HEK293T (cell line): Measurements from ENCODE around the gene SETBP1.

ENCODE experiments used
- CTCF ChIA-PET: fragments of 350-600 bp; formaldehyde crosslinking; extraction: SDS; loops from one replicate; lab custom pipeline; 2021; ENCODE audit warnings: antibody characterized with exemption, inconsistent platforms; lab: Yijun Ruan, JAX
- POLR2A ChIA-PET: fragments of 350-600 bp; formaldehyde crosslinking; extraction: SDS; loops from one replicate; lab custom pipeline; 2020; ENCODE audit warnings: antibody characterized with exemption, inconsistent platforms; lab: Yijun Ruan, JAX
- DNase-seq: peaks from one replicate; pipeline ENCODE4 v3.0.0; 2012; ENCODE audit warnings: mixed read lengths; ENCODE audit errors: extremely low spot score
- ARNT ChIP-seq: fragments of 450-650 bp; IDR thresholded peaks from 2 replicates; pipeline ENCODE4 v1.6.1; 2017; ENCODE audit warnings: mild to moderate bottlenecking
- BHLHE40 ChIP-seq: fragments of 450-650 bp; IDR thresholded peaks from 2 replicates; pipeline ENCODE4 v1.6.1; 2016; ENCODE audit warnings: mild to moderate bottlenecking, moderate library complexity, borderline replicate concordance
- CTBP1 ChIP-seq: fragments of 450-650 bp; IDR thresholded peaks from 2 replicates; pipeline ENCODE4 v1.6.1; 2016; ENCODE audit warnings: borderline replicate concordance
- ELF4 ChIP-seq: fragments of 450-650 bp; IDR thresholded peaks from 2 replicates; pipeline ENCODE4 v1.6.1; 2017; ENCODE audit warnings: antibody characterized with exemption
- FOXA1 ChIP-seq: fragments of 450-650 bp; IDR thresholded peaks from 2 replicates; pipeline ENCODE4 v1.6.1; 2016; ENCODE audit warnings: mild to moderate bottlenecking
- FOXK2 ChIP-seq: fragments of 450-650 bp; IDR thresholded peaks from 2 replicates; pipeline ENCODE4 v1.6.1; 2016; ENCODE audit warnings: mild to moderate bottlenecking
- FOXM1 ChIP-seq: fragments of 450-650 bp; IDR thresholded peaks from 2 replicates; pipeline ENCODE4 v1.6.1; 2017; ENCODE audit warnings: mild to moderate bottlenecking, borderline replicate concordance
- HDGF ChIP-seq: fragments of 450-650 bp; IDR thresholded peaks from 2 replicates; pipeline ENCODE4 v1.6.1; 2017; ENCODE audit warnings: antibody characterized with exemption, borderline replicate concordance
- L3MBTL2 ChIP-seq: fragments of 450-650 bp; conservative IDR thresholded peaks from 2 replicates; pipeline ENCODE4 v1.6.1; 2016; ENCODE audit warnings: mild to moderate bottlenecking
- LEF1 ChIP-seq: fragments of 450-650 bp; IDR thresholded peaks from 2 replicates; pipeline ENCODE4 v1.6.1; 2017; ENCODE audit warnings: mild to moderate bottlenecking, borderline replicate concordance
- NFRKB ChIP-seq: fragments of 450-650 bp; IDR thresholded peaks from 2 replicates; pipeline ENCODE4 v1.6.1; 2016; ENCODE audit warnings: mild to moderate bottlenecking, moderate library complexity
- SP1 ChIP-seq: fragments of 450-650 bp; IDR thresholded peaks from 2 replicates; pipeline ENCODE4 v1.6.1; 2017
- SUZ12 ChIP-seq: fragments of 450-650 bp; IDR thresholded peaks from 2 replicates; pipeline ENCODE4 v1.6.1; 2016; ENCODE audit warnings: mild to moderate bottlenecking
- TARDBP ChIP-seq: fragments of 450-650 bp; IDR thresholded peaks from 2 replicates; pipeline ENCODE4 v1.6.1; 2016
- ZNF384 ChIP-seq: fragments of 450-650 bp; IDR thresholded peaks from 2 replicates; pipeline ENCODE4 v1.6.1; 2016
- TF ChIP-seq, protein P1 (sequence below): fragments of 450-650 bp; IDR thresholded peaks from 2 replicates; pipeline ENCODE4 v1.6.1; 2016

Gene SETBP1

DNA sequence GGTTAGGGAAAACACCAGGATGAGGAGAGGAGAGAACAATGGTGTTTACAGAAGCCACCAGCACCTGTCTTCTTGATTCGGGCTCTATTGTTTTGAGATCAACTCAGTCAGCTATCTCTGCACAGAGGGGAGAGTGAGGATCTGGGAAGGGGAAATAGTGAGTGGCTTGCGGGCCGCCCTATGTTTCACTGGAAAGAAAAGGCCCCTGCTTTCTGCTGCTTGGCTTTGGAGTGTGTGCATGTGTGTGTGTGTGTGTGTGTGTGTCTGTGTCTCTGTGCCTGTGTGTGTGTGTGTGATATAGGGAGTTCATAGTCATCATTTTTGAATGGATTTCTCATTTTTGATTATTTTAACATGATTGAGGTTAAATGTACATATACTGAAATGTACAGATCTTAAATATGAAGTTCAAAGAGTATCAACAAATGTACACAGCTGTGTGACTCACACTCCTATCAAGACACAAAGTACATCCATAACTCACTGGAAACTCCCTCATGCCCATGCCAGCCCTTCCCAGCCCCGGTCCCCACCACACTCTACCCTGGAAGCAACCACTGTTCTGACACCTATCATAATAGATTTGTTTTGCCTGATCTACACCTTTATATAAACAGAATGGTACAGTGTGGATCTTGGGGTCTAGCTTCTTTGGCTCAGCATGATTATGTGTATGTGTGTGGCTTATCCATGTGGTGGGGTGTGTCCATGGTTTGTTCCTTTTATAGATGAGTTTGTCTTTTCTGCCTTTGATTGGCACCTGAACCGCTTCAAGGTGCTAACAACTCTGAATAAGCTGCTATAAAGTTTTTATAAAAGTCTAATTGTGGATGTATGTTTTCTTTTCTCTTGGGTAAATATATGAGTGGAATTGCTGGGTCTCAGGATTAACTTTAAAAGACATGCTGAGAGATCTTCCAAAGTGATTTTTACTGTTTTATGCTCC is 258.3 kb downstream of the SETBP1 start:
- no peak for DNase-seq
- CTCF ChIA-PET: interaction anchor here (1.4 kb wide), 1 partner anchor 12 kb away, joined by 4 read pairs; no protein-coding TSS in a partner anchor
- TF ChIP-seq NFRKB (no peak), ZNF384 (no peak), FOXM1 (no peak), SUZ12 (no peak), BHLHE40 (no peak), L3MBTL2 (no peak)
- POLR2A ChIA-PET: no interaction called here

DNA sequence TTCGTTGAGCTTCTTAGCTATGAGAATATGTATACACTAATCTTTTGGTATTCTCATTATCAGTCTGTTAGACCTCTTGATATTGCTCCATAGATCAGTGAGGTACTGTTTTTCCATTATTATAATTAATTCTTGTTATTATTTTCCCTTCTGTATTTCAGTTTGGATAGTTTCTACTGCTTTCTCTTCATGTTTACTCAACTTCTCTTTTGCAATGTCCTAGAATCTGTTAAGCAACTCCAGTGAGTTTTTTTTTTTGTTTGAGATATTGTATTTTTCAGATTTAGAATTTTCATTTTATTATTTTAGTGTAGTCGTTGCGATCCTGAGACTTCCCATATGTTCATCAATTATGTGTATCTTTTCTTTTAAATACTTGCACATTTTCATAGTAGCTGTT is 260.8 kb downstream of the SETBP1 start:
- ChIA-PET POLR2A (no interaction called here), CTCF (no interaction called here)
- no peak for DNase-seq
- TF ChIP-seq LEF1 (no peak), ELF4 (no peak), FOXK2 (no peak)

DNA sequence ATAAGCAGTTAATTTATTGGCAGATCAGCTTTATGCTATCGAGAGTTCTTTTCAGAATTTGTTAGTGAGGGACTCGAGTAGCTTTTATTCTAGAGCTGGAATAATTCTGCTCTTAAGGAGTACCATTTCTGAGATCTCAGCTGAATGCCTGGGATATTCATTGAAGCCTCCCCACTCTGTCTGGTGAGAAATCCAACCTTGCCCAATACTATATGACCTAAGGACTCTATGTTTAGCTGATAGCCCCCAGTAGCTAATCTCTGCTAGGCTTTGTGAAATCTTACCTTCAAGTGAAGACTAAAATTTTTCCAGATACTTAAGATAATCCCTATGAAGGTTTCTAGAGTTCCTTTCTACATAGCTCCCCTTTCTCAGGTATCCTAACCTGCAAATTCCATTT is 261.4 kb downstream of the SETBP1 start:
- TF ChIP-seq ZNF384: no peak
- no peak for TF ChIP-seq HDGF
- no peak for TF ChIP-seq TARDBP
- TF ChIP-seq FOXM1: no peak
- no peak for TF ChIP-seq CTBP1
- no peak for TF ChIP-seq ARNT
- no peak for TF ChIP-seq FOXK2
- no peak for TF ChIP-seq BHLHE40
- no peak for TF ChIP-seq FOXA1
- TF ChIP-seq L3MBTL2: no peak
- TF ChIP-seq SP1: no peak
- TF ChIP-seq SUZ12: no peak
- TF ChIP-seq LEF1: no peak
- TF ChIP-seq ELF4: no peak
- TF ChIP-seq, protein P1, sequence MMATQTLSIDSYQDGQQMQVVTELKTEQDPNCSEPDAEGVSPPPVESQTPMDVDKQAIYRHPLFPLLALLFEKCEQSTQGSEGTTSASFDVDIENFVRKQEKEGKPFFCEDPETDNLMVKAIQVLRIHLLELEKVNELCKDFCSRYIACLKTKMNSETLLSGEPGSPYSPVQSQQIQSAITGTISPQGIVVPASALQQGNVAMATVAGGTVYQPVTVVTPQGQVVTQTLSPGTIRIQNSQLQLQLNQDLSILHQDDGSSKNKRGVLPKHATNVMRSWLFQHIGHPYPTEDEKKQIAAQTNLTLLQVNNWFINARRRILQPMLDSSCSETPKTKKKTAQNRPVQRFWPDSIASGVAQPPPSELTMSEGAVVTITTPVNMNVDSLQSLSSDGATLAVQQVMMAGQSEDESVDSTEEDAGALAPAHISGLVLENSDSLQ: no peak
- no peak for TF ChIP-seq NFRKB
- CTCF ChIA-PET: no interaction called here
- POLR2A ChIA-PET: no interaction called here
- DNase-seq: no peak

DNA sequence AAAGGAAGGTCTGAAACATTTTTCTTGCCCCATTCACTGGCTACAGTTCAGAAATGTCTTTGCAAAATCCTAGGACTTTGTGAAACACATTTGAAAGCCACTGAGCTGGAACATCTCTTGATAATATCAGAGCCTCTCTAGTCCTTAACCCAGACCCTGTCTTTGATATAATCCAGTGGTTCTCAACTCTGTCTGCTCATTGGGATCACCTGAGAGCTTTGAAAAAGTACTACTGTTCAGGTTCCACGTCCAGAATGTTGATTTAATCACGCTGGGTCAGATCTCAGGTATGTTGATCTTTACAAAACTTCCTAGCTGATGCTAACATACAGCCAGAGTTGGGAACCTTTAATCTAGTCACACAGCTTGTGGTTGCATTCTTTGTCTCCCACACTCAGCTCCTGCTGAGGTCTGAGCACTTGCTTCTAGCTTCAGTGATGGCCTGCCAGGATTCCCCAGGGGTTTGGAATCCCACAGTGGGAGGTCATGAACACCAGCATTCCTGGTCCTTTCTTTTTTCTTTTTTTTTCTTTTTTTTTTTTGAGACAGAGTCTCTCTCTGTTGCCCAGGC is 262.7 kb downstream of the SETBP1 start:
- POLR2A ChIA-PET: no interaction called here
- TF ChIP-seq ZNF384 (no peak), FOXK2 (no peak), FOXA1 (no peak), FOXM1 (no peak), HDGF (no peak), NFRKB (no peak), CTBP1 (no peak), SP1 (no peak), ARNT (no peak), BHLHE40 (no peak), SUZ12 (no peak), LEF1 (no peak), TARDBP (no peak)
- TF ChIP-seq, protein P1: no peak
- DNase-seq: no peak

DNA sequence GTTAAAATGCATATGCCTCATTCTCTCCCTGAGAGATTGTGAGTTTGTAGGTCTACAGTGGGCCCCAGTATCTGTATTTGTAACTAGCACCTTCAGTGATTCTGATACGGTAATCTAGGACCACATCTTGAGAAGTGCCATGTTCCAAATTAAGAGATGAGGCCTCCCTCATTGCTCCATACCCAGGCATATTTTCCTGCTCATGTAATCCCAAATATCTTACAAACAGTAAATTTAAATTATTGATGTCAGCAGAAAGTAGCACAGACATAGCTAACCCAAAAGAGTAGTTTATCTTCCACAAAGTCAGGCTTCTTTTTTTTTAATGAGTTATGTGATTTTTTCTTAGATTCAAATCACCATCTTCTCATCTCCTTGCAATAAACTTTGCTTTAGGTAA is 263.8 kb downstream of the SETBP1 start:
- CTCF ChIA-PET: no interaction called here

More for the DNA sequence above, 262.7 kb downstream of the SETBP1 start:
- CTCF ChIA-PET: interaction anchor here (0.8 kb wide), 1 partner anchor 15 kb away, joined by 3 read pairs; no protein-coding TSS in a partner anchor

More for the DNA sequence above, 263.8 kb downstream of the SETBP1 start:
- no peak for DNase-seq
- TF ChIP-seq NFRKB (no peak), FOXK2 (no peak), ELF4 (no peak), LEF1 (no peak), BHLHE40 (no peak), CTBP1 (no peak), FOXM1 (no peak), ARNT (no peak), SP1 (no peak), L3MBTL2 (no peak), ZNF384 (no peak), SUZ12 (no peak)
- TF ChIP-seq, protein P1: no peak
- POLR2A ChIA-PET: no interaction called here
